PC-3 (cell line): ENCODE measurements around the gene SH2D3C.

ENCODE experiments used
- CTCF ChIP-seq: fragments of 300-600 bp; sonication (generic); conservative IDR thresholded peaks from 2 replicates; pipeline ENCODE4 v1.5.1; 2017; ENCODE audit warnings: antibody characterized with exemption, low read depth, mild to moderate bottlenecking, low read length
- EZH2 ChIP-seq: fragments of 300-600 bp; sonication (generic); IDR thresholded peaks from one replicate; pipeline ENCODE4 v1.6.1; 2017; ENCODE audit warnings: antibody characterized with exemption, mild to moderate bottlenecking, low read length; ENCODE audit not compliant: unreplicated experiment

DNA sequence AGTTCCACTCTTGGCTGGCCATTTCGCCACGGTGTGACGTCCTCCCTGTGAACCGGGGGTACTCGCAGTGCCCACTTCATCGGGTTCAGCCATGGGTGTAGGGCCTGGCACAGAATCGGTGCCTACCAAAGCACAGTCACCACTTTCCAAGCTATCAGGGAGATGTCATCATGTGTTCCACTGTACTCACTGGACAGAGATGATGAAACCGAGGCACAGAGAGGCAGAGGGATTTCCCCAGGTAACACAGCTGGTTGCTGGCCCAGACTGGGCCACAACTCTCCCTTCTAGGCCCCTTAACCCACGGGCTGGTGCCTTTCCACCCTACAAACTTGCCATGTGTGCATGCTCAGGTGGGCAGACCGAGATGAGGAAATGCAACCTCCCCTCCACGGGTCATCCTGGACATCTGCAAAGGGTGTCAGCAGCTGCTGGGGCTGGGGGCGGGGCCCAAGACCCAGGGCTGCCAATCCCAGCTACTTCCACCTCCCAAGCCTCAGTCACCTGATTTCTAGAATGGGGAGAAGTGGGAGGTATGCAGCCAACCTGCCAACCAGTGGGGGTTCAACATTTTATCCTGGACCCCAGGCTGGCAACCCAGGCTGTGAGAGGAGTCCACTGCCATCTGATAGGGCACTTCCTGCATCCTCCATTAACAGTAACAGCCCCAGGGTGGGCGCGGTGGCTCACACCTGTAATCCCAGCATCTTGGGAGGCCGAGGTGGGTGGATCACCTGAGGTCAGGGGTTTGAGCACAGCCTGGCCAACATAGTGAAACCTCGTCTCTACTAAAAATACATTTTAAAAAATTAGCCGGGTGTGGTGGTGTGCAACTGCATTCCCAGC lies 893 bp upstream of the SH2D3C start:
- TF ChIP-seq CTCF (no peak), EZH2 (no peak)
